GM10266 (cell line): Measurements from ENCODE around the gene DPYSL5.
"Not testable (repeated sequence)": the region's sequence is repeated elsewhere in the genome, so short reads cannot be mapped to it uniquely, and the experiment has no call there.

Experiments
- DNase-seq: peaks from one replicate; pipeline ENCODE4 v3.0.0; 2012; ENCODE audit errors: extremely low spot score
- CTCF ChIP-seq: IDR thresholded peaks from 2 replicates; pipeline ENCODE4 v1.5.1; 2012; ENCODE audit warnings: mild to moderate bottlenecking, low read depth; ENCODE audit not compliant: control insufficient read depth, insufficient read depth; ENCODE audit errors: missing control alignments

DPYSL5 gene

GRCh38 chr2:26809876-26810577 is 37.9 kb upstream of the DPYSL5 start:
- no peak for DNase-seq
- TF ChIP-seq CTCF: no peak

GRCh38 chr2:26811261-26811660 is 36.7 kb upstream of the DPYSL5 start:
- DNase-seq: no peak
- no peak for TF ChIP-seq CTCF

GRCh38 chr2:26811791-26812694 is 35.9 kb upstream of the DPYSL5 start:
- TF ChIP-seq CTCF: no peak
- DNase-seq: no peak

GRCh38 chr2:26812731-26813130 is 35.2 kb upstream of the DPYSL5 start:
- DNase-seq: no peak
- no peak for TF ChIP-seq CTCF

- DNase-seq: not testable (repeated sequence)
Measured at GRCh38 chr2:26814072-26814765, 33.7 kb upstream of the DPYSL5 start.

GRCh38 chr2:26816893-26817292 is 31.0 kb upstream of the DPYSL5 start:
- no peak for TF ChIP-seq CTCF
- no peak for DNase-seq

- TF ChIP-seq CTCF: no peak
- DNase-seq: no peak
Measured at GRCh38 chr2:26818255-26818654, 29.7 kb upstream of the DPYSL5 start.
